MM.1S (cell line): Measurements from ENCODE around the gene CGB7.

ENCODE experiments used
- DNase-seq: peaks from one replicate; pipeline ENCODE4 v3.0.0-alpha.2; 2015
- H2AFZ ChIP-seq: fragments of 300-600 bp; sonication (generic); 2 replicates; pipeline ENCODE4 v1.6.0; 2016; ENCODE audit warnings: antibody characterized with exemption, low read length
- H3F3A ChIP-seq: fragments of 300-600 bp; sonication (generic); 2 replicates; pipeline ENCODE4 v1.6.1; 2016; ENCODE audit warnings: mild to moderate bottlenecking, antibody characterized with exemption, low read length, moderate library complexity, mixed read lengths; ENCODE audit not compliant: insufficient read depth
- H3K27ac ChIP-seq: fragments of 300-600 bp; sonication (generic); 2 replicates; pipeline ENCODE4 v1.5.1; 2016; ENCODE audit warnings: mild to moderate bottlenecking, low read length
- H3K27me3 ChIP-seq: fragments of 300-600 bp; sonication (generic); replicated peaks from 2 replicates; pipeline ENCODE4 v1.6.0; 2016; ENCODE audit warnings: low read length; ENCODE audit not compliant: insufficient read depth
- H3K36me3 ChIP-seq: fragments of 300-600 bp; sonication (generic); replicated peaks from 2 replicates; pipeline ENCODE4 v1.6.1; 2016; ENCODE audit warnings: mild to moderate bottlenecking, low read length, mixed read lengths; ENCODE audit not compliant: insufficient read depth
- H3K4me1 ChIP-seq: fragments of 300-600 bp; sonication (generic); 2 replicates; pipeline ENCODE4 v1.6.1; 2016; ENCODE audit warnings: low read length, mixed read lengths
- H3K4me2 ChIP-seq: fragments of 300-600 bp; sonication (generic); 2 replicates; pipeline ENCODE4 v1.6.0; 2016; ENCODE audit warnings: low read depth, low read length
- H3K4me3 ChIP-seq: fragments of 300-600 bp; sonication (generic); 2 replicates; pipeline ENCODE4 v1.5.1; 2016; ENCODE audit warnings: low read length, mixed read lengths
- H3K79me2 ChIP-seq: fragments of 300-600 bp; sonication (generic); 2 replicates; pipeline ENCODE4 v1.6.1; 2016; ENCODE audit warnings: mixed run types, low read length, mixed read lengths
- H3K9ac ChIP-seq: fragments of 300-600 bp; sonication (generic); 2 replicates; pipeline ENCODE4 v1.6.1; 2016; ENCODE audit warnings: low read length, mixed read lengths
- H3K9me2 ChIP-seq: fragments of 300-600 bp; sonication (generic); replicated peaks from 2 replicates; pipeline ENCODE4 v1.6.1; 2016; ENCODE audit warnings: mild to moderate bottlenecking, low read length, mixed read lengths; ENCODE audit not compliant: insufficient read depth
- H3K9me3 ChIP-seq: fragments of 300-600 bp; sonication (generic); replicated peaks from 2 replicates; pipeline ENCODE4 v1.6.1; 2016; ENCODE audit warnings: mild to moderate bottlenecking, low read length, mixed read lengths; ENCODE audit not compliant: insufficient read depth
- H4K20me1 ChIP-seq: fragments of 300-600 bp; sonication (generic); 2 replicates; pipeline ENCODE4 v1.6.1; 2016; ENCODE audit warnings: mild to moderate bottlenecking, low read length, moderate library complexity, mixed read lengths; ENCODE audit not compliant: insufficient read depth
- CTCF ChIP-seq: fragments of 300-600 bp; sonication (generic); IDR thresholded peaks from 2 replicates; pipeline ENCODE4 v1.5.1; 2016; ENCODE audit warnings: antibody characterized with exemption, low read length, mixed read lengths
- EZH2 ChIP-seq: fragments of 300-600 bp; sonication (generic); optimal IDR thresholded peaks from 2 replicates; pipeline ENCODE3; 2017; ENCODE audit warnings: low read depth, mild to moderate bottlenecking, antibody characterized with exemption, low read length, mixed read lengths
- EZH2phosphoT487 ChIP-seq: fragments of 300-600 bp; sonication (generic); IDR thresholded peaks from 2 replicates; pipeline ENCODE4 v1.6.1; 2018; ENCODE audit warnings: antibody characterized with exemption, low read length

Gene CGB7

GRCh38 chr19:49085868-49086232 is 28.3 kb upstream of the CGB7 start:
- Histone ChIP-seq H4K20me1 (peaks cover 35% of the 10 kb centered on the region), H3K27me3 (no peaks in the 10 kb centered on the region), H3K36me3 (peaks cover 6% of the 10 kb centered on the region), H3K4me1 (peaks cover 12% of the 10 kb centered on the region), H3K4me2 (peak overlapping the region; percentile 99), H3K9me2 (no peaks in the 10 kb centered on the region), H3K4me3 (peak overlapping the region; percentile 96), H3F3A (no peaks in the 10 kb centered on the region; the same call in 1 of the 2 replicates), H3K79me2 (peaks cover 54% of the 10 kb centered on the region), H3K9me3 (no peaks in the 10 kb centered on the region), H3K27ac (peak overlapping the region; percentile 61; the same call in 1 of the 2 replicates), H3K9ac (peak overlapping the region; percentile 91), H2AFZ (peak overlapping the region; percentile 99)
- no peak for DNase-seq
- TF ChIP-seq EZH2, result no peak
- no peak for TF ChIP-seq EZH2phosphoT487
- no peak for TF ChIP-seq CTCF

GRCh38 chr19:49085020-49085867 is 27.7 kb upstream of the CGB7 start, which contains the start of gene SNRNP70:
SNRNP70 (plus strand) TSS chr19:49085451; CDS start chr19:49086415, 964 bp downstream.
- H2AFZ ChIP-seq, result peak within 1 kb of the TSS; percentile 99
- peaks cover 48% of the 10 kb centered on the region for H3K79me2 ChIP-seq
- peak within 1 kb of the TSS; percentile 96 for H3K4me3 ChIP-seq
- peak; percentile 99 for DNase-seq
- no peaks in the 10 kb centered on the region for H3F3A ChIP-seq
- no peaks in the 10 kb centered on the region for H3K9me3 ChIP-seq
- no peaks in the 10 kb centered on the region for H3K27me3 ChIP-seq
- H3K4me1 ChIP-seq, result peaks cover 12% of the 10 kb centered on the region
- TF ChIP-seq EZH2phosphoT487 (no peak), EZH2 (no peak), CTCF (no peak)
- H4K20me1 ChIP-seq, result peaks cover 29% of the 10 kb centered on the region
- H3K9ac ChIP-seq, result peak within 1 kb of the TSS; percentile 91
- H3K36me3 ChIP-seq, result peaks cover 3% of the 10 kb centered on the region; the same call in 1 of the 2 replicates
- H3K4me2 ChIP-seq, result peak within 1 kb of the TSS; percentile 99
- H3K27ac ChIP-seq, result peak within 1 kb of the TSS; percentile 61; the same call in 1 of the 2 replicates
- no peaks in the 10 kb centered on the region for H3K9me2 ChIP-seq

GRCh38 chr19:49084206-49085019 is 26.9 kb upstream of the CGB7 start:
- Histone ChIP-seq H3F3A (no peaks in the 10 kb centered on the region), H3K4me3 (peak overlapping the region; percentile 96), H3K4me2 (peak overlapping the region; percentile 97), H3K9ac (peak overlapping the region; percentile 91; the same call in 1 of the 2 replicates), H3K79me2 (peaks cover 40% of the 10 kb centered on the region), H3K27me3 (no peaks in the 10 kb centered on the region), H3K9me3 (no peaks in the 10 kb centered on the region), H2AFZ (peak overlapping the region; percentile 99), H3K36me3 (peaks cover 3% of the 10 kb centered on the region; the same call in 1 of the 2 replicates), H3K27ac (peak overlapping the region; percentile 61; the same call in 1 of the 2 replicates), H3K9me2 (no peaks in the 10 kb centered on the region), H4K20me1 (peaks cover 25% of the 10 kb centered on the region), H3K4me1 (peaks cover 12% of the 10 kb centered on the region)
- no peak for DNase-seq
- no peak for TF ChIP-seq CTCF
- TF ChIP-seq EZH2phosphoT487, result no peak
- no peak for TF ChIP-seq EZH2
